HepG2 (cell line): ENCODE results near the gene SFXN5. TPM values are rescaled to one million over a fixed set of nuclear protein-coding genes. Genes with fewer than 3 reads are reported as not detected.

Source experiments
- ARNT ChIP-seq: fragments of 450-650 bp; IDR thresholded peaks from 2 replicates; pipeline ENCODE4 v1.6.1; 2017
- FOXM1 ChIP-seq: sonication (generic); formaldehyde crosslinking; IDR thresholded peaks from 2 replicates; pipeline ENCODE4 v1.5.0; 2020; ENCODE audit warnings: missing genetic modification reagents
- FOXP4 ChIP-seq: sonication (generic); formaldehyde crosslinking; IDR thresholded peaks from 2 replicates; pipeline ENCODE4 v1.4.0; 2020; ENCODE audit warnings: missing genetic modification reagents
- HOMEZ ChIP-seq: IDR thresholded peaks from 2 replicates; pipeline ENCODE4 v1.6.1; 2016; ENCODE audit warnings: low read depth
- NR2C2 ChIP-seq: sonication (generic); formaldehyde crosslinking; IDR thresholded peaks from 2 replicates; pipeline ENCODE4 v1.4.0; 2020; ENCODE audit warnings: missing genetic modification reagents, mild to moderate bottlenecking, moderate library complexity, borderline replicate concordance
- PAXIP1 ChIP-seq: sonication (generic); formaldehyde crosslinking; conservative IDR thresholded peaks from 2 replicates; pipeline ENCODE4 v1.4.0; 2020; ENCODE audit warnings: mild to moderate bottlenecking, missing genetic modification reagents, moderate library complexity
- PHF8 ChIP-seq: sonication (generic); formaldehyde crosslinking; IDR thresholded peaks from 2 replicates; pipeline ENCODE4 v1.5.0; 2020; ENCODE audit warnings: missing genetic modification reagents
- RCOR2 ChIP-seq: IDR thresholded peaks from 2 replicates; pipeline ENCODE4 v1.6.1; 2016; ENCODE audit warnings: missing biosample characterization, missing genetic modification reagents
- REL ChIP-seq: sonication (generic); formaldehyde crosslinking; conservative IDR thresholded peaks from 2 replicates; pipeline ENCODE4 v1.8.0; 2022; ENCODE audit warnings: mild to moderate bottlenecking, missing genetic modification reagents, moderate library complexity
- ZNF12 ChIP-seq: sonication (generic); formaldehyde crosslinking; IDR thresholded peaks from 2 replicates; pipeline ENCODE4 v1.5.0; 2020; ENCODE audit warnings: missing genetic modification reagents
- ZNF564 ChIP-seq: sonication (generic); formaldehyde crosslinking; IDR thresholded peaks from 2 replicates; pipeline ENCODE4 v1.8.1; 2023; ENCODE audit warnings: mild to moderate bottlenecking, missing genetic modification reagents
- ZNF746 ChIP-seq: sonication (generic); formaldehyde crosslinking; IDR thresholded peaks from 2 replicates; pipeline ENCODE4 v1.8.0; 2022; ENCODE audit warnings: mild to moderate bottlenecking, missing genetic modification reagents
- ZNF749 ChIP-seq: sonication (generic); formaldehyde crosslinking; IDR thresholded peaks from 2 replicates; pipeline ENCODE4 v1.8.0; 2022; ENCODE audit warnings: mild to moderate bottlenecking, missing genetic modification reagents, moderate library complexity, borderline replicate concordance
- polyA plus RNA-seq, 8 experiments: library from polyadenylated mRNA; depleted of rRNA in 3 of 8; stranded (reverse) in 7 of 8; unstranded in 1 of 8; fragments of >200 nt; fragmentation: Illumina TruSeq in 4 of 8; extraction: Trizol in 4 of 8; gene quantifications; 2 replicates each; pipeline versions ENCODE4 v1.2.1 to v1.2.3, GENCODE V29; 2011 to 2016; ENCODE audit warnings: low read depth in 4 of 8, missing spikeins in 1 of 8, mixed read lengths in 1 of 8; ENCODE audit not compliant: insufficient read depth in 1 of 8
- total RNA-seq, 5 experiments: library from RNA; depleted of rRNA; stranded (reverse); fragments of >200 nt; fragmentation: Illumina TruSeq; extraction: Trizol; gene quantifications; 2 replicates each; pipeline ENCODE4 v1.2.3, GENCODE V29; 2016; ENCODE audit warnings: low read depth in 1 of 5
- TF ChIP-seq, protein P1 (sequence below): sonication (generic); formaldehyde crosslinking; IDR thresholded peaks from 2 replicates; pipeline ENCODE4 v1.5.0; 2020; ENCODE audit warnings: missing genetic modification reagents
- TF ChIP-seq, protein P2 (sequence below): sonication (generic); formaldehyde crosslinking; IDR thresholded peaks from 2 replicates; pipeline ENCODE4 v1.5.0; 2020; ENCODE audit warnings: mild to moderate bottlenecking, missing genetic modification reagents

SFXN5 gene
- total and polyA plus RNA-seq, 2 of the 13 experiments (the other 11 are each of a cell fraction or from before 2014, with no cell fraction given), result 34.9 to 37.4 TPM

DNA sequence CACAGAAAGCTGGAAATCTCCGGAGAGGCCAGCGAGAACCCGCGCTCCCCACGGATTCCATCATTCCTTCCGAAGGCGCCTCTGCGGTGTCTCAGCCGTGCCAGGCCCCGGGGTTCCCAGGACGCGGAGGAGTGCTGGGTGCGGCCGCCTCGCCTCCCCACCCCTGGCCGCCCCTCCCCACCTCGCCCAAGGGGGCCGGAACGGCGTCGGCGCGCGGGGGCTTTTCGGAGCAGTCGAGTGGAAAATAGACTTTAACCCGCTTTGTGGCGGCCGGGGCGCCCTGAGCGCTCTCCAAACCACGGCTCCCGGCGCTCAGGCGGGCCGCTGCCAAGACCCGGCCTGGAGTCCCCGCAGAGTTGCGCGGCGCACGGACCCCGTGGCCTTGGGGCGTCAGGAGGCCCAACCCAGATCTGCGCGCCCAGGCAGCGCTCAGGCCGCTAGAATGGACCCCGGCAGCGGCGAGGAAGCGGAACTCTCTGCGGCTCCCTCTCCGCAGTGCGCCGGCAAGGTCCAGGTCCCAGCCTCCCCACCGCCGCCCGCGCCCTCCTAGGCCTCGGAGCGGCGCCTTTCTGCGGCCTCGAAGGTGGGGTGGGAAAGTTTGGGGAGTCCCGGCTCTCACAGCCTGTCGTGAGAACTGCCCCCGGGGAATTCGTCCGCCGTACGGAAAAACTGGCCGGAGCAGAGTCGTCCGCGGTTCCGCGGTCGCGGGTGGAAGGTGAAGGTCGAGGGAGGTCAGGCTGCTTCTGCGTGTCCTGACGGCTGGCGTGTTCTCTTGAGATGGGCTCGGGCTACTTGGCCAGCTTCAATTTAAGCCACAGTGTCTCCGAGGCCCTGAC lies 155.4 kb downstream of the SFXN5 start (continued):
- TF ChIP-seq RCOR2 (CRISPR knock-in tag), result no peak
- peak; percentile 31 for TF ChIP-seq ZNF564 (CRISPR knock-in tag)
- TF ChIP-seq PAXIP1, result peak; percentile 43
- 0 out of 2 replicates have a peak, but pooled peaks have one; percentile 13 for TF ChIP-seq ZNF12 (CRISPR knock-in tag)
- TF ChIP-seq NR2C2, result peak; percentile 30; the same call in 1 of the 2 replicates
- TF ChIP-seq FOXM1 (CRISPR knock-in tag), result no peak
- TF ChIP-seq ZNF749, result no peak
- TF ChIP-seq, protein P1, sequence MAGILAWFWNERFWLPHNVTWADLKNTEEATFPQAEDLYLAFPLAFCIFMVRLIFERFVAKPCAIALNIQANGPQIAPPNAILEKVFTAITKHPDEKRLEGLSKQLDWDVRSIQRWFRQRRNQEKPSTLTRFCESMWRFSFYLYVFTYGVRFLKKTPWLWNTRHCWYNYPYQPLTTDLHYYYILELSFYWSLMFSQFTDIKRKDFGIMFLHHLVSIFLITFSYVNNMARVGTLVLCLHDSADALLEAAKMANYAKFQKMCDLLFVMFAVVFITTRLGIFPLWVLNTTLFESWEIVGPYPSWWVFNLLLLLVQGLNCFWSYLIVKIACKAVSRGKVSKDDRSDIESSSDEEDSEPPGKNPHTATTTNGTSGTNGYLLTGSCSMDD, result no peak
- TF ChIP-seq PHF8, result peak; percentile 84
- no peak for TF ChIP-seq HOMEZ
- peak; percentile 11; the same call in 1 of the 2 replicates for TF ChIP-seq FOXP4 (CRISPR knock-in tag)
- TF ChIP-seq ARNT, result no peak
- TF ChIP-seq REL (CRISPR knock-in tag), result no peak
- TF ChIP-seq ZNF746 (CRISPR knock-in tag), result peak; percentile 42
- TF ChIP-seq, protein P2, sequence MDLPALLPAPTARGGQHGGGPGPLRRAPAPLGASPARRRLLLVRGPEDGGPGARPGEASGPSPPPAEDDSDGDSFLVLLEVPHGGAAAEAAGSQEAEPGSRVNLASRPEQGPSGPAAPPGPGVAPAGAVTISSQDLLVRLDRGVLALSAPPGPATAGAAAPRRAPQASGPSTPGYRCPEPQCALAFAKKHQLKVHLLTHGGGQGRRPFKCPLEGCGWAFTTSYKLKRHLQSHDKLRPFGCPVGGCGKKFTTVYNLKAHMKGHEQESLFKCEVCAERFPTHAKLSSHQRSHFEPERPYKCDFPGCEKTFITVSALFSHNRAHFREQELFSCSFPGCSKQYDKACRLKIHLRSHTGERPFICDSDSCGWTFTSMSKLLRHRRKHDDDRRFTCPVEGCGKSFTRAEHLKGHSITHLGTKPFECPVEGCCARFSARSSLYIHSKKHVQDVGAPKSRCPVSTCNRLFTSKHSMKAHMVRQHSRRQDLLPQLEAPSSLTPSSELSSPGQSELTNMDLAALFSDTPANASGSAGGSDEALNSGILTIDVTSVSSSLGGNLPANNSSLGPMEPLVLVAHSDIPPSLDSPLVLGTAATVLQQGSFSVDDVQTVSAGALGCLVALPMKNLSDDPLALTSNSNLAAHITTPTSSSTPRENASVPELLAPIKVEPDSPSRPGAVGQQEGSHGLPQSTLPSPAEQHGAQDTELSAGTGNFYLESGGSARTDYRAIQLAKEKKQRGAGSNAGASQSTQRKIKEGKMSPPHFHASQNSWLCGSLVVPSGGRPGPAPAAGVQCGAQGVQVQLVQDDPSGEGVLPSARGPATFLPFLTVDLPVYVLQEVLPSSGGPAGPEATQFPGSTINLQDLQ (CRISPR knock-in tag), result no peak; the same call in none of the 2 replicates
